Trophoblast cell (in vitro differentiated cells and primary cell): ENCODE results near the gene GATB.

ENCODE experiments used
- DNase-seq, 2 donors: peaks; one replicate each; pipeline ENCODE4 v3.0.0-alpha.2; 2016
- H2AFZ ChIP-seq: 2 replicates; pipeline ENCODE4 v1.6.1; 2013; ENCODE audit warnings: low read length, moderate library complexity, mild to moderate bottlenecking; ENCODE audit not compliant: insufficient read depth, poor library complexity
- H2AK5ac ChIP-seq: 2 replicates; pipeline ENCODE4 v1.6.1; 2013; ENCODE audit warnings: mild to moderate bottlenecking, low read length
- H2BK120ac ChIP-seq: 2 replicates; pipeline ENCODE4 v1.6.1; 2013; ENCODE audit warnings: low read length, mild to moderate bottlenecking, moderate library complexity; ENCODE audit not compliant: insufficient read depth, poor library complexity
- H2BK12ac ChIP-seq: 2 replicates; pipeline ENCODE4 v1.6.1; 2013; ENCODE audit warnings: mild to moderate bottlenecking, low read length, moderate library complexity
- H2BK5ac ChIP-seq: 2 replicates; pipeline ENCODE4 v1.6.1; 2013; ENCODE audit warnings: low read length, low read depth, moderate library complexity, mild to moderate bottlenecking; ENCODE audit not compliant: poor library complexity
- H3K14ac ChIP-seq: 2 replicates; pipeline ENCODE4 v1.6.1; 2013; ENCODE audit warnings: mild to moderate bottlenecking, low read length
- H3K18ac ChIP-seq: 2 replicates; pipeline ENCODE4 v1.6.1; 2013; ENCODE audit warnings: mild to moderate bottlenecking, low read length
- H3K23ac ChIP-seq: 2 replicates; pipeline ENCODE4 v1.6.1; 2013; ENCODE audit warnings: low read length
- H3K27ac ChIP-seq: 2 replicates; pipeline ENCODE4 v1.5.1; 2013; ENCODE audit warnings: low read depth, mild to moderate bottlenecking, inconsistent platforms, low read length, moderate library complexity
- H3K27me3 ChIP-seq: 2 replicates; pipeline ENCODE4 v1.6.1; 2013; ENCODE audit warnings: inconsistent platforms, mild to moderate bottlenecking, low read length, moderate library complexity; ENCODE audit not compliant: insufficient read depth
- H3K36me3 ChIP-seq, 2 experiments: 1 replicate in 1 of 2; 2 replicates in 1 of 2; pipeline ENCODE4 v1.6.1; 2013; ENCODE audit warnings: low read length in 2 of 2, mild to moderate bottlenecking in 2 of 2, moderate library complexity in 1 of 2; ENCODE audit not compliant: insufficient read depth in 2 of 2, control insufficient read depth in 1 of 2
- H3K4ac ChIP-seq: 2 replicates; pipeline ENCODE4 v1.6.1; 2013; ENCODE audit warnings: low read depth, mild to moderate bottlenecking, low read length, moderate library complexity
- H3K4me1 ChIP-seq, 2 experiments: 1 replicate in 1 of 2; 2 replicates in 1 of 2; pipeline ENCODE4 v1.6.1; 2013; ENCODE audit warnings: low read length in 2 of 2, mild to moderate bottlenecking in 2 of 2, moderate library complexity in 1 of 2; ENCODE audit not compliant: insufficient read depth in 2 of 2, control insufficient read depth in 1 of 2
- H3K4me2 ChIP-seq: 2 replicates; pipeline ENCODE4 v1.6.1; 2013; ENCODE audit warnings: inconsistent platforms, mild to moderate bottlenecking, low read length, moderate library complexity
- H3K4me3 ChIP-seq: 2 replicates; pipeline ENCODE4 v1.5.1; 2013; ENCODE audit warnings: mild to moderate bottlenecking, low read depth, low read length, inconsistent platforms
- H3K79me1 ChIP-seq: one replicate; pipeline ENCODE4 v1.6.1; 2013; ENCODE audit warnings: low read length
- H3K79me2 ChIP-seq: 2 replicates; pipeline ENCODE4 v1.6.1; 2013; ENCODE audit warnings: low read length, mild to moderate bottlenecking; ENCODE audit not compliant: control insufficient read depth, insufficient read depth, poor library complexity
- H3K9ac ChIP-seq: 2 replicates; pipeline ENCODE4 v1.6.1; 2013; ENCODE audit warnings: mild to moderate bottlenecking, low read length
- H3K9me3 ChIP-seq: 2 replicates; pipeline ENCODE4 v1.6.1; 2013; ENCODE audit warnings: low read depth, mild to moderate bottlenecking, control low read depth, inconsistent platforms, low read length; ENCODE audit not compliant: insufficient read depth
- H4K12ac ChIP-seq: 2 replicates; pipeline ENCODE4 v1.6.1; 2013; ENCODE audit warnings: low read depth, mild to moderate bottlenecking, low read length, moderate library complexity
- H4K8ac ChIP-seq: 2 replicates; pipeline ENCODE4 v1.6.1; 2013; ENCODE audit warnings: low read depth, mild to moderate bottlenecking, low read length, moderate library complexity
- H4K91ac ChIP-seq: one replicate; pipeline ENCODE4 v1.6.1; 2013; ENCODE audit warnings: low read depth, mild to moderate bottlenecking, low read length, moderate library complexity
- WGBS: extraction: QIAGEN DNeasy Blood & Tissue Kit; methylation state at CpG from one replicate; pipeline ENCODE4 v1.1.7; 2013; ENCODE audit warnings: missing lambda C conversion rate; ENCODE audit not compliant: insufficient read length, insufficient coverage; ENCODE audit errors: extremely low coverage; 5-methylcytosine and 5-hydroxymethylcytosine counted together

GATB gene

GRCh38 chr4:151667666-151668065, 93.1 kb downstream of the GATB start:
- WGBS: no CpG with 5 or more reads among the region's 4 CpGs
- Histone ChIP-seq H3K79me1 (no peaks in the 10 kb centered on the region), H2AK5ac (no peak overlapping the region), H3K36me3 (no peaks in the 10 kb centered on the region), H3K79me2 (no peaks in the 10 kb centered on the region), H2AFZ (no peak overlapping the region), H3K27ac (no peak overlapping the region), H4K8ac (no peak overlapping the region), H2BK5ac (no peak overlapping the region), H2BK120ac (no peak overlapping the region), H3K9me3 (no peaks in the 10 kb centered on the region), H3K14ac (no peak overlapping the region), H4K12ac (no peak overlapping the region), H3K18ac (no peak overlapping the region), H3K9ac (no peak overlapping the region), H2BK12ac (no peak overlapping the region), H3K4ac (no peak overlapping the region), H3K4me2 (no peak overlapping the region), H3K4me3 (no peak overlapping the region), H4K91ac (no peak overlapping the region), H3K27me3 (no peaks in the 10 kb centered on the region), H3K23ac (no peak overlapping the region), H3K4me1 (peaks cover 2 to 13% of the 10 kb centered on the region in 2 experiments)
- no peak for DNase-seq

- H3K36me3 ChIP-seq: no peaks in the 10 kb centered on the region
- WGBS: no CpG with 5 or more reads among the region's 3 CpGs
- no peaks in the 10 kb centered on the region for H3K27me3 ChIP-seq
- H2AFZ ChIP-seq: no peak overlapping the region
- no peak overlapping the region for H3K9ac ChIP-seq
- H4K12ac ChIP-seq: no peak overlapping the region
- no peak overlapping the region for H4K91ac ChIP-seq
- no peak overlapping the region for H3K14ac ChIP-seq
- no peak for DNase-seq
- H3K4ac ChIP-seq: no peak overlapping the region
- H2BK120ac ChIP-seq: no peak overlapping the region
- no peaks in the 10 kb centered on the region for H3K9me3 ChIP-seq
- H3K4me3 ChIP-seq: no peak overlapping the region
- H3K79me1 ChIP-seq: no peaks in the 10 kb centered on the region
- no peak overlapping the region for H3K18ac ChIP-seq
- H4K8ac ChIP-seq: no peak overlapping the region
- no peak overlapping the region for H2BK12ac ChIP-seq
- no peak overlapping the region for H3K4me2 ChIP-seq
- H2AK5ac ChIP-seq: no peak overlapping the region
- peaks cover 0 to 11% of the 10 kb centered on the region in 2 experiments for H3K4me1 ChIP-seq
- no peak overlapping the region for H3K27ac ChIP-seq
- H2BK5ac ChIP-seq: no peak overlapping the region
- no peak overlapping the region for H3K23ac ChIP-seq
- no peaks in the 10 kb centered on the region for H3K79me2 ChIP-seq
These were observed 93.8 kb downstream of the GATB start for GRCh38 chr4:151667048-151667447.

- Histone ChIP-seq H3K79me1 (no peaks in the 10 kb centered on the region), H3K4me2 (no peak overlapping the region), H2BK5ac (no peak overlapping the region), H4K91ac (no peak overlapping the region), H3K18ac (no peak overlapping the region), H3K9ac (no peak overlapping the region), H3K27ac (no peak overlapping the region), H3K36me3 (no peaks in the 10 kb centered on the region), H2AFZ (no peak overlapping the region), H4K8ac (no peak overlapping the region), H3K4me3 (no peak overlapping the region), H3K14ac (no peak overlapping the region), H3K27me3 (no peaks in the 10 kb centered on the region), H2BK12ac (no peak overlapping the region), H4K12ac (no peak overlapping the region), H2BK120ac (no peak overlapping the region), H3K4me1 (peaks cover 0 to 5% of the 10 kb centered on the region in 2 experiments), H3K23ac (no peak overlapping the region), H2AK5ac (no peak overlapping the region), H3K9me3 (no peaks in the 10 kb centered on the region), H3K4ac (no peak overlapping the region), H3K79me2 (no peaks in the 10 kb centered on the region)
- no peak for DNase-seq
- WGBS: no CpG with 5 or more reads among the region's 5 CpGs
These were observed 94.3 kb downstream of the GATB start for GRCh38 chr4:151666501-151666900.

GRCh38 chr4:151665785-151666127, 95.1 kb downstream of the GATB start:
- no peak overlapping the region for H3K4me2 ChIP-seq
- no peak overlapping the region for H3K18ac ChIP-seq
- no peaks in the 10 kb centered on the region for H3K36me3 ChIP-seq
- H3K27ac ChIP-seq: no peak overlapping the region
- no peak overlapping the region for H3K14ac ChIP-seq
- no peak overlapping the region for H2AFZ ChIP-seq
- H3K4me3 ChIP-seq: no peak overlapping the region
- no peak overlapping the region for H3K4ac ChIP-seq
- no peaks in the 10 kb centered on the region for H3K27me3 ChIP-seq
- H3K9me3 ChIP-seq: no peaks in the 10 kb centered on the region
- H2BK5ac ChIP-seq: no peak overlapping the region
- H2AK5ac ChIP-seq: no peak overlapping the region
- no peak overlapping the region for H4K12ac ChIP-seq
- no peak overlapping the region for H2BK120ac ChIP-seq
- no peaks in the 10 kb centered on the region for H3K79me2 ChIP-seq
- no peak overlapping the region for H3K9ac ChIP-seq
- WGBS: no CpG with 5 or more reads among the region's 9 CpGs
- H3K4me1 ChIP-seq: peaks cover 0 to 3% of the 10 kb centered on the region in 2 experiments
- H2BK12ac ChIP-seq: no peak overlapping the region
- no peak overlapping the region for H3K23ac ChIP-seq
- DNase-seq: no peak
- no peak overlapping the region for H4K91ac ChIP-seq
- no peaks in the 10 kb centered on the region for H3K79me1 ChIP-seq
- no peak overlapping the region for H4K8ac ChIP-seq
